Hypothalamus (tissue), 51 donors: ENCODE results near the gene SERPINB7.

Experiments used
- DNase-seq, 51 donors: peaks; one replicate each; lab custom pipeline; 2025; lab: John Stamatoyannopoulos, UW

SERPINB7 gene

GRCh38 chr18:63784787-63785452 lies 9.7 kb downstream of the SERPINB7 start:
- DNase-seq = no peak

DNA sequence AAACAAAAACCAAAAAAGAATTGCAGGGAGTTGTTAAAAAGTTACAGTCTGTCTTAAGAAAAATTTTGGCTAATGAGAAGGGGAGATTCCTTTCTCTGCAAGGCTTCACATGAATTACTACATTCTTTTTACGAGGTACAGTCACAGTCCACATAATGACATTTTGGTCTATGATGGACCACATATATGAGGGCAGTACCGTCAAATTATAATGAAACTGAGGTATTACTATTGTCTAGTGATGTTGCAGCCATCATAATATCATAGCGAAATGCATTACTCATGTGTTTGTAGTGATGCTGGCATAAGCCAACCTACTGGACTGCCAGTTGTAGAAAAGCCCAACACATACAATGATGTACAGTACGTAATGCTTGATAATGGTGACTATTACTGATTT lies 12.5 kb downstream of the SERPINB7 start:
- no peak for DNase-seq

DNA sequence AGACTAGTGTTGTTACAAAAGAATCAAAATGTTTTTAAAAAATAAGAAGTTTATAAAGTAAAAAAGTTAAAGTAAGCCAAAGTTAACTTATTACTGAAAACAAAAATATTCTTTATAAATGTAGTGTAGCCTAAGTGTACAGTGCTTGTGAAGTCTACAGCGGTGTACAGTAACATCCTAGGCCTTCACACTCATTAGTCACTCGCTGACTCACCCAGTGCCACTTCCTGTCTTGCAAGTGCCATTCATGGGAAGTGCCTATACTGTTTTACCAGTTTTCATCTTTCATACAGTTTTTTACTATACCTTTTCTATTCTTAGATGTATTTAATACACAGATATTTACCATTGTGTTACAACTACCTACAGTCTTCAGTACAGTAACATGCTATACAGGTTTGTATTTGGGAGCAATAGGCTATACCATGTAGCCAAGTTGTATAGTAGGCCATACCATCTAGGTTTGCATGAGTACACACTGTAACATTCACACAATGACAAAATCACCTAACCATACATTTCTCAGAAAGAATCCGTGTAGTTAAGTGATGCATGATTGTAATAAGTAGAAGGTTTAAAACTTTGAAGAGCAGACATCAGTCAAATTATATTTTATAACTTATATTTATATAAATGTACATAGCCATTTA lies 13.4 kb downstream of the SERPINB7 start:
- no peak for DNase-seq

GRCh38 chr18:63789327-63789726 lies 14.1 kb downstream of the SERPINB7 start:
- no peak for DNase-seq

GRCh38 chr18:63795606-63796005 lies 20.4 kb downstream of the SERPINB7 start:
- no peak for DNase-seq

- DNase-seq = no peak
Observed at GRCh38 chr18:63799189-63799588, 24.0 kb downstream of the SERPINB7 start.

GRCh38 chr18:63801343-63801742 lies 26.1 kb downstream of the SERPINB7 start:
- DNase-seq = no peak

GRCh38 chr18:63808125-63808524 lies 32.9 kb downstream of the SERPINB7 start:
- DNase-seq = no peak

DNA sequence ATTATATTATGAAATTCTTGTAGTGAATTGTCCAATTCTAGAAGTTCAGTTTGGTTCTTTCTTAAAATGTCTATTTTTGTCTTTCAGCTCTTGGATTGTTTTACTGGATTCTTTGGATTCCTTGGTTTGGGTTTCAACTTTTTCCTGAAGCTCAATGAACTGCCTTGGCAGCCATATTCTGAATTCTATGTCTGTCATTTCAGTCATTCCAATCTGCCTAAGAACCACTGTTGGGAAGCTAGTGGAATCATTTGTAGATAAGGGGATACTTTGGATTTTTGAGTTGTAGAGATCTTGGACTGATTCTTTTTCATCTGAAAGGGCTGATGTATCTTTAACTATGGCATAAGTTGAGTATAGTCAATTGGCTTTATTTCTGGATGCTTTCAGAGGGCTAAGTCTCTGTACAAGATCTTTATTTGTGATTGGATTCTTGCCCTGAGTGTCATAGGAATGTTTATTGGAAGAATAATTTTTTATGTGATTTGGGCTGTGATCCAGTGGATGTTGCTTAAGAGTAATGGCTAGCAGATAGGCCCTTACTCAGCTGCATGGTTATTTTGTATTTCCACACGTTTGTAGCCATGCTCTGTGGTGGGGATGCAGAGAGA lies 42.3 kb downstream of the SERPINB7 start:
- no peak for DNase-seq

DNA sequence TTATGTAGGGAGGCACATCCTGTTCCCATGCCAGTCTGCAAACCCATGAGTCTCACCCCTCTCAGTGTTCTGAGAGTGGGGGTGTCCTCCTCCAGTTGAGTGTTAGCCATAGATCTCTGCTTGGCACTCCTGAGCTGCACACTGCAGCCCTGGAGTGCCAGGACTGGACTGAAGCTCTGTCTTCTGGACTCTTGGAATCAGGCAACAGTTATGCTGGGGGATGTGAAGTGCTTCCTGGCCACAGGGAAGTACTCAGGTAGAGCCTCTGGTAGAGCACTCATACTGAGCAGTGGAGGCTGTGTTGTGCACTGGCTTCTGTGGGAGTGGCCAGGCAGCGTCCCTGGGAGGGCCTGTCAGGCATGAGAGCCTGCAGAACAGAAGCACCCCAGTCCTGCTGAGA lies 43.0 kb downstream of the SERPINB7 start:
- DNase-seq = no peak

DNA sequence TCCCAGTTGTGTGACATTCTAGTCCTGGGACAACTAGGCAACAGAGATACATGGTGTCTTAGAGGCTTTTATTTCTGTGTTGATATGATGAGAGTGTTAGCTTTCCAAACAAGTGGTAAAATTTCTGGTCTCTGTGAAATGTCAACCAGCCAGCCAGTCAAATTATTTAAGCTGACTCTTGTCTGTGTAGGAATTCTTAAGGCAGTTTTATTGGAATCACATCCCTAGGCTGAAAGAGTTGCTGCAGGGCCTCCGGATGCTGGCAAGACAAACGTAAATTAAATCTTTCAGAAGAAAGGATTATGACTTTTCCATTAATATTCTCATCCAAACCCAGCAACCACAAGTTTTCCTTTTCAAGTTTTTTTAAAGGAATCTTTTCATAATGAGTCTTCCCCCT lies 44.6 kb downstream of the SERPINB7 start:
- DNase-seq = no peak

DNA sequence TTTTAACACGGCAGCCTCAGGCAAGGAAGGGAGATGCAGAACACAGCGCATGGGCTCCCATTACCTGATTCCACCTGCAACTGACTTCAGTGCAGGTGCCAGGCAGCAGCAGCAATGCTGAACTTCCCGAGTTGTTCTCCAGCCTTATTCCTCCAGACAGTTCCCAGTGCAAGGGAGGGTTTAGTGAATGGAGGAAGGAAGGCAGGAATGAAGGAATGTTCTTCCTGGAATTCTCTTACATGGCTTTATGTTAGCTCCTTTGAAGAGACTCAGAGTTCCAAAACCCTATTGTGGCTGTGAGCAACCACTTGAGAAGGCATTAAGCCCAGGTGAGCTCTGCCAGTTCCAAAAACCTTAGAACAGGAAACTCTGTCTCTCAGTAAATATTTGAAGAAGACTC lies 45.5 kb downstream of the SERPINB7 start:
- DNase-seq = no peak

DNA sequence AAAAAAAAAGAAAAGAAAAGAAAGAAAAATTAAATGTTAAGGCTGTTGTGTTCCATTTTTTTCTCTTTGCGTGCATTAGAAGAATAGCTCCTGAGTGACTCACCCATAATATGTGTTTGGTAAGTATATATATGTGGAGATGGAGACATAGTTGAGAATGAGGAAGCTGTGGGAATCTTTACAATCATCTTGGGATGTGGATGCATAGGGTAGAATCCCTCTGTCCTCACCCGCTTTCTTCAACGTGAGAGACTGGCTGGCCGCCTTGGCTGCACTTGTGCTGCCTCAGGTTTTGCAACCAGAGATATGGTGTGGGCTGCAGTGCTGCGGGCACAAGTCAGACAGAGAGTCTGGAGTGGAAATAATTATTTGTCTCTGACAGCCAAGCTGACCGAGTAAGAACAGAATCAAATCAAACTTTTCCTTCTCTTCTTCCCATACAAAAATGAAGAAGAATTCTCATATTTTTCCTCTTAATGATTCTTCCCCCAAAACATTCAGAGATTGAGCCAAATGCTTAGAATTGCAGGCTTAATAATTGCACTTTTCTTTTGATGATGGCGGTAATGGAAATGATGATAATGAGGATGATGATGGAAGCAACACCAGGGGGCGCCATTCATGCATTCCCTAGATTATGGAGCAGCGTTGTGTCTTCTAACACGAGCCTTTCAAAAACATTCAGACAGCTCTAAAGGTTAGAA lies 48.5 kb downstream of the SERPINB7 start:
- DNase-seq = peak in 12 of 51 donors; percentile 0 to 40 (median 9)

DNA sequence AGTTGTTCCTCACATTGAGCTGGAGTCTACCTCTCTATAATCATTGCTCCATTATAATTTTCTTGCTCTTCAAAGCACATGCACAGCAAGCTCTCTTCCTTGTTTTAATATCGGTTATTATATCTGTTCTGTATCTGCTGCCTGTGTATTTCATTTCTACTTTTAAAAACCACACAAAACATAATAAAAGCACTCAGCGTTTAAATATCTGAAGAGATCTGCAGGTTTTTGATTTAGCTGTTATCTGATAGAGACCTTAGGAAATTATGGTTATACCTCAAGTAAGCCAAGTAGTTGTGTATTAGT lies 49.0 kb downstream of the SERPINB7 start:
- DNase-seq = no peak

DNA sequence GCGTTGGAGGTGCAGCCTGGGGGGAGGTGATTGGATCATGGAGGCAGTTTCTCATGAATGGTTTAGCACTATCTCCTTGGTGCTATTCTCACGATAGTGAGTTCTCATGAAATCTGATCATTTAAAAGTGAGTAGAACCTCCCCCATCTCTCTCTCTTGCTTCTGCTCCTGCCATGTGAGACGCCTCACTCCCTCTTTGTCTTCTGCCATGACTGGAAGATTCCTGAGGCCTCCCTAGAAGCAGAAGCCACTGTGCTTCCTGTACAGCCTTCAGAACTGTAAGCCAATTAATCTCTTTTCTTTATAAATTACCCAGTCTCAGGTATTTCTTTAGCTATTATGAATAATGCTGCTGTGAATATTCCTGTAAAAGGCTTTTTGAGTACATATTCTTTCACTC lies 52.9 kb downstream of the SERPINB7 start:
- DNase-seq = no peak

DNA sequence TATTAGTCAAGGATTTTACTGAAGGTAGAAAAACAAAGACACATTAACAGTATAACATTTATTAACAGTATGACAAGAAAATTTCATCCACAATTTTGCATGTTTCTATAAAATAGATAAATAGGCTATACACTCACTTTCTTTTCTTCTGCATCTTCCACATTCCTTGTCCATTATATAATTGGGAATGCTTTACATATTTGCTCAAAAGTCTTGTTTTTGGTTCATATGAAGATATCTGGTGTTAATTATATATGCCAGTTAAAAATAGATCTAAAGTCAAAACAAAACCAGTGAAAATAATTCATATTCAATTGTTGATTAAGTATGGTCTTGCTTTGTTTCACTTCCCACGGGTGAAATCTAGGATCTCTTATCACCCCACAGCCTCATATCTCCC lies 53.4 kb downstream of the SERPINB7 start:
- DNase-seq = no peak

- no peak for DNase-seq
Observed at GRCh38 chr18:63829886-63830285, 54.7 kb downstream of the SERPINB7 start.

DNA sequence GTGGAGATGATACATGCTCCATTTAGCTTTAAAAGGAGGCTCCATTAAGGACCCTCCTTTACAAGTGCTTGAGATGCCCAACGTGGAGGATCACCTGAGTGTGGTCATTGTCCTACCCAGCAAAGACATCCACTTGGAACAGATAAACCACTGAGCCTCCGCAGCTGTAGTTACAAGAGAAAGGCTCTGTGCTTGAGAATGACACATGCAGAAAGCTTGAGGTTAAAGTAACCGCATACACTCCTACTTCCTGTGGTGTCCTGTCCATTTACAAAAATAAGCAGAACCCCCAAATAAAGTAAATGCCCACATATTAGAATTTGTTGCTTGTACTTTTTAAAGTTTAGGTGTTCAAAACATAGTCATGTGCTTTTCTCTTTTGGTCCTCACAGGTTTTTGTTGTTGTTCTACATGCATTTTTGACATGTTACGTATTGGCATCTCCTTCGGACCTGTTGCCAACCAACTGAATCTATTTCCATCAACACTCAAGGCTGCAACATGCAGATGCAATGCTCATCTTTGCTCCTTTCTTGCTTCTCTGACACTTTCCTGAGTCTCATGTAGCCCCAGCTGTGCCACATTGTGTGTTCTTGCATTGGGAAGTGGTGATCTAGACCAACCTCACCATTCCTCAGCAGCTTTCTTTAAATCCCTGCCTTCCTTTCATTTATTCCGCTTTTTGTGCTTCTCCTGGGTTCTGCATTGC lies 56.0 kb downstream of the SERPINB7 start:
- DNase-seq = no peak

- DNase-seq = no peak
Observed at GRCh38 chr18:63832470-63832869, 57.3 kb downstream of the SERPINB7 start.

- DNase-seq = no peak
Observed at GRCh38 chr18:63834471-63835113, 59.4 kb downstream of the SERPINB7 start.

GRCh38 chr18:63836456-63836855 lies 61.2 kb downstream of the SERPINB7 start:
- DNase-seq = no peak
